GM12878 (cell line): ENCODE results near the gene HOXB1. TPM values are rescaled to one million over a fixed set of nuclear protein-coding genes. Genes with fewer than 3 reads are reported as not detected.

Experiments used
- CBFB ChIP-seq: IDR thresholded peaks from 2 replicates; pipeline ENCODE4 v1.6.1; 2016; ENCODE audit warnings: antibody characterized with exemption, low read depth
- EZH2 ChIP-seq: IDR thresholded peaks from 2 replicates; pipeline ENCODE4 v1.6.1; 2012; ENCODE audit warnings: low read depth, mild to moderate bottlenecking, control low read depth, inconsistent platforms, low read length, borderline replicate concordance; ENCODE audit not compliant: control insufficient read depth
- IKZF1 ChIP-seq: fragments of 450-650 bp; conservative IDR thresholded peaks from 2 replicates; pipeline ENCODE4 v1.6.1; 2017; ENCODE audit warnings: antibody characterized with exemption, mild to moderate bottlenecking
- MYC ChIP-seq: IDR thresholded peaks from 2 replicates; pipeline ENCODE4 v1.6.1; 2011; ENCODE audit warnings: mild to moderate bottlenecking, low read length, moderate library complexity, inconsistent platforms; ENCODE audit not compliant: insufficient read depth, insufficient replicate concordance, insufficient read length, severe bottlenecking
- PRDM15 ChIP-seq: fragments of 450-650 bp; formaldehyde crosslinking; IDR thresholded peaks from 2 replicates; pipeline ENCODE4 v1.4.0; 2020; ENCODE audit warnings: mild to moderate bottlenecking, moderate library complexity
- WRNIP1 ChIP-seq: IDR thresholded peaks from 2 replicates; pipeline ENCODE4 v1.6.1; 2011; ENCODE audit warnings: low read depth, low read length, improper control_type of control experiment, borderline replicate concordance
- YBX1 ChIP-seq: fragments of 450-650 bp; IDR thresholded peaks from 2 replicates; pipeline ENCODE4 v1.6.1; 2016; ENCODE audit warnings: antibody characterized with exemption
- polyA plus RNA-seq, 11 experiments: library from polyadenylated mRNA; depleted of rRNA in 4 of 11; unstranded in 6 of 11; stranded (reverse) in 5 of 11; fragments of >200 nt; fragmentation: Nextera tagmentation in 4 of 11; fragmentation: Illumina TruSeq in 1 of 11; extraction: Ambion mirVana in 4 of 11; extraction: Trizol in 1 of 11; gene quantifications; 1 replicate in 1 of 11; 2 replicates in 10 of 11; pipeline versions ENCODE4 v1.2.1 to v1.2.3, GENCODE V29; 2011 to 2016; ENCODE audit warnings: inconsistent platforms in 2 of 11, missing spikeins in 2 of 11, low read depth in 1 of 11
- total RNA-seq, 4 experiments: library from RNA; depleted of rRNA in 3 of 4; stranded (reverse); fragments of >200 nt in 3 of 4; fragmentation: Illumina TruSeq in 1 of 4; extraction: Trizol in 1 of 4; gene quantifications; 2 replicates each; pipeline versions ENCODE4 v1.2.1 to v1.2.3, GENCODE V29; 2013 to 2021
- TF ChIP-seq, protein P1 (sequence below): IDR thresholded peaks from 2 replicates; pipeline ENCODE4 v1.6.1; 2011; ENCODE audit warnings: borderline replicate concordance, low read depth, mild to moderate bottlenecking, moderate library complexity, low read length; ENCODE audit not compliant: insufficient read depth, poor library complexity, severe bottlenecking

The HOXB1 gene
- total and polyA plus RNA-seq, 10 of the 15 experiments (the other 5 are each of a cell fraction or from before 2014, with no cell fraction given): not detected

- TF ChIP-seq EZH2 (no peak), WRNIP1 (no peak), PRDM15 (CRISPR knock-in tag) (no peak), YBX1 (no peak), IKZF1 (no peak), MYC (no peak), CBFB (no peak)
- TF ChIP-seq, protein P1, sequence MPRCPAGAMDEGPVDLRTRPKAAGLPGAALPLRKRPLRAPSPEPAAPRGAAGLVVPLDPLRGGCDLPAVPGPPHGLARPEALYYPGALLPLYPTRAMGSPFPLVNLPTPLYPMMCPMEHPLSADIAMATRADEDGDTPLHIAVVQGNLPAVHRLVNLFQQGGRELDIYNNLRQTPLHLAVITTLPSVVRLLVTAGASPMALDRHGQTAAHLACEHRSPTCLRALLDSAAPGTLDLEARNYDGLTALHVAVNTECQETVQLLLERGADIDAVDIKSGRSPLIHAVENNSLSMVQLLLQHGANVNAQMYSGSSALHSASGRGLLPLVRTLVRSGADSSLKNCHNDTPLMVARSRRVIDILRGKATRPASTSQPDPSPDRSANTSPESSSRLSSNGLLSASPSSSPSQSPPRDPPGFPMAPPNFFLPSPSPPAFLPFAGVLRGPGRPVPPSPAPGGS: no peak
These were observed 44.3 kb upstream of the HOXB1 start (continued) for GRCh38 chr17:48575066-48575582.
